Fibroblast of lung (primary cell): ENCODE results near the gene TOPORS. TPM values are rescaled to one million over a fixed set of nuclear protein-coding genes. Genes with fewer than 3 reads are reported as not detected.

ENCODE experiments used
- DNase-seq, 2 donors: peaks; one replicate each; pipeline versions ENCODE4 v3.0.0 to v3.0.0-alpha.2; 2010; ENCODE audit warnings: low read depth in 2 of 2
- H2AFZ ChIP-seq: 2 replicates; pipeline ENCODE4 v1.5.1; 2012; ENCODE audit warnings: low read length, control low read depth, inconsistent platforms
- H3K27ac ChIP-seq: 2 replicates; pipeline ENCODE4 v1.5.1; 2011; ENCODE audit warnings: low read length, control low read depth; ENCODE audit not compliant: insufficient read depth
- H3K27me3 ChIP-seq: 2 replicates; pipeline ENCODE4 v1.5.1; 2011; ENCODE audit warnings: mild to moderate bottlenecking, low read length; ENCODE audit not compliant: control insufficient read depth, insufficient read depth
- H3K36me3 ChIP-seq: 2 replicates; pipeline ENCODE4 v1.5.1; 2011; ENCODE audit warnings: low read length; ENCODE audit not compliant: control insufficient read depth, insufficient read depth
- H3K4me1 ChIP-seq: 2 replicates; pipeline ENCODE4 v1.5.1; 2011; ENCODE audit warnings: low read length; ENCODE audit not compliant: control insufficient read depth, insufficient read depth; ENCODE audit errors: extremely low read depth
- H3K4me2 ChIP-seq: 2 replicates; pipeline ENCODE4 v1.5.1; 2011; ENCODE audit warnings: low read length, control low read depth; ENCODE audit not compliant: insufficient read depth; ENCODE audit errors: extremely low read depth
- H3K4me3 ChIP-seq, 4 experiments: fragments of 200-600 bp in 1 of 4; sonication (generic) in 1 of 4; replicated peaks in 1 of 4; 2 replicates each; pipeline ENCODE4 v1.5.1; 2011 to 2016; ENCODE audit warnings: low read length in 4 of 4, low read depth in 3 of 4, mild to moderate bottlenecking in 3 of 4, control low read depth in 2 of 4, inconsistent platforms in 1 of 4, mixed read lengths in 1 of 4; ENCODE audit not compliant: insufficient read depth in 1 of 4; ENCODE audit errors: control extremely low read depth in 1 of 4
- H3K79me2 ChIP-seq: 2 replicates; pipeline ENCODE4 v1.5.1; 2012; ENCODE audit warnings: mild to moderate bottlenecking, low read length, inconsistent platforms; ENCODE audit not compliant: control insufficient read depth, insufficient read depth
- H3K9ac ChIP-seq: 2 replicates; pipeline ENCODE4 v1.5.1; 2011; ENCODE audit warnings: mild to moderate bottlenecking, low read length, control low read depth; ENCODE audit not compliant: insufficient read depth
- H3K9me3 ChIP-seq: 2 replicates; pipeline ENCODE4 v1.5.1; 2012; ENCODE audit warnings: low read depth, low read length; ENCODE audit not compliant: control insufficient read depth, insufficient read depth
- H4K20me1 ChIP-seq: 2 replicates; pipeline ENCODE4 v1.5.1; 2011; ENCODE audit warnings: low read length; ENCODE audit not compliant: control insufficient read depth, insufficient read depth; ENCODE audit errors: extremely low read depth
- EZH2 ChIP-seq: IDR thresholded peaks from 2 replicates; pipeline ENCODE4 v1.5.1; 2012; ENCODE audit warnings: low read length, control low read depth, mild to moderate bottlenecking; ENCODE audit errors: missing control alignments
- polyA plus RNA-seq, 2 donors: library from polyadenylated mRNA; depleted of rRNA in 1 of 2; stranded (reverse) in 1 of 2; unstranded in 1 of 2; fragments of >200 nt; gene quantifications; 2 replicates each; pipeline ENCODE4 v1.2.1, GENCODE V29; 2011 to 2012; ENCODE audit warnings: missing spikeins in 1 of 2
- total RNA-seq: library from RNA; depleted of rRNA; stranded (reverse); fragments of >200 nt; gene quantifications from 2 replicates; pipeline ENCODE4 v1.2.1, GENCODE V29; 2014
- TF ChIP-seq, protein P1 (sequence below), 2 donors: IDR thresholded peaks in 1 of 2; conservative IDR thresholded peaks in 1 of 2; 1 replicate in 1 of 2; 2 replicates in 1 of 2; pipeline ENCODE4 v1.5.1; 2011 to 2012; ENCODE audit warnings: low read length in 2 of 2, control low read depth in 1 of 2, inconsistent platforms in 1 of 2, low read depth in 1 of 2, mild to moderate bottlenecking in 1 of 2

The TOPORS gene
- total and polyA plus RNA-seq, 2 donors (not counting 1 experiment from before 2014, with no cell fraction given) = 20.2 to 32.0 TPM

DNA sequence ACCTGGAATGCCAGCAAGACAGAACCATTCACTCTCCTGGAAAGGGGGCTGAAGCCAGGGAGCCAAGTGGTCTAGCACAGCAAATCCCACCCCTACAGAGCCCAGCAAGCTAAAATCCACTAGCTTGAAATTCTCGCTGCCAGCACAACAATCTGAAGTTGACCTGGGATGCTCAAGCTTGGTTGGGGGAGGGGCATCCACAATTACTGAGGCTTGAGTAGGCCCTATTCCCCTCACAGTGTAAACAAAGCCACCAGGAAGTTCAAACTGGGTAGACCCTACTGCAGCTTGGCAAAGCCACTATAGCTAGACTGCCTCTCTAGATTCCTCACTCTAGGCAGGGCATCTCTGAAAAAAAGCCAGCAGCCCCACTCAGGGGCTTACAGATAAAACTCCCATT, 43.7 kb downstream of the TOPORS start:
- Histone ChIP-seq H3K4me1 (no peaks in the 10 kb centered on the region), H3K36me3 (no peaks in the 10 kb centered on the region), H3K27ac (no peak overlapping the region), H3K4me3 (no peak overlapping the region), H3K9me3 (no peaks in the 10 kb centered on the region), H3K27me3 (no peaks in the 10 kb centered on the region), H3K79me2 (no peaks in the 10 kb centered on the region), H4K20me1 (no peaks in the 10 kb centered on the region), H3K9ac (no peak overlapping the region), H2AFZ (no peak overlapping the region), H3K4me2 (no peak overlapping the region)
- DNase-seq = no peak
- no peak for TF ChIP-seq EZH2
- TF ChIP-seq, protein P1, sequence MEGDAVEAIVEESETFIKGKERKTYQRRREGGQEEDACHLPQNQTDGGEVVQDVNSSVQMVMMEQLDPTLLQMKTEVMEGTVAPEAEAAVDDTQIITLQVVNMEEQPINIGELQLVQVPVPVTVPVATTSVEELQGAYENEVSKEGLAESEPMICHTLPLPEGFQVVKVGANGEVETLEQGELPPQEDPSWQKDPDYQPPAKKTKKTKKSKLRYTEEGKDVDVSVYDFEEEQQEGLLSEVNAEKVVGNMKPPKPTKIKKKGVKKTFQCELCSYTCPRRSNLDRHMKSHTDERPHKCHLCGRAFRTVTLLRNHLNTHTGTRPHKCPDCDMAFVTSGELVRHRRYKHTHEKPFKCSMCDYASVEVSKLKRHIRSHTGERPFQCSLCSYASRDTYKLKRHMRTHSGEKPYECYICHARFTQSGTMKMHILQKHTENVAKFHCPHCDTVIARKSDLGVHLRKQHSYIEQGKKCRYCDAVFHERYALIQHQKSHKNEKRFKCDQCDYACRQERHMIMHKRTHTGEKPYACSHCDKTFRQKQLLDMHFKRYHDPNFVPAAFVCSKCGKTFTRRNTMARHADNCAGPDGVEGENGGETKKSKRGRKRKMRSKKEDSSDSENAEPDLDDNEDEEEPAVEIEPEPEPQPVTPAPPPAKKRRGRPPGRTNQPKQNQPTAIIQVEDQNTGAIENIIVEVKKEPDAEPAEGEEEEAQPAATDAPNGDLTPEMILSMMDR (conservative IDR thresholded peaks at IDR 0.05 in 1 of 2, IDR thresholded peaks at IDR 0.05 in 1 of 2; ENCODE audit: low read depth in 1 of 2, low read length in 2 of 2) = no peak

DNA sequence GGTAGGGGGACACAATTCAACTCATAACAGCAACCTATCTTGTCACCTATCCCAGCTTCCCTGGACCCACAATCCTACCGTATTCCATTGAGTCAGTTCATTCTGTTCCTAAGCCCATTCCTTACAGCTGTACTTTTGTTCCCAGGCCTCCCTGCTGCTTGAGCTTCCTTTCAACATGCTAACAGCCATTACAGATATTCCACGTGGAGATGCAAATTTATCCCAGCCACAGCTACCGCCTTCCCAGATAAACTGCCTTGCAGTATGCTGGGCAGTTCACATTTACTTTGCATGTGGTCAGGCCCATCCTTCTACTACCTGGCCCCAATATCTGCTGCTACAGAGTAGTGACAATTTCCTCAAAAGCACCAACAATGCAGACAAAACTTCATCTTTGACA, 49.4 kb downstream of the TOPORS start:
- H3K9me3 ChIP-seq = no peaks in the 10 kb centered on the region
- H3K27ac ChIP-seq = no peak overlapping the region
- no peak for TF ChIP-seq EZH2
- TF ChIP-seq, protein P1 (conservative IDR thresholded peaks at IDR 0.05 in 1 of 2, IDR thresholded peaks at IDR 0.05 in 1 of 2; ENCODE audit: low read depth in 1 of 2, low read length in 2 of 2) = no peak
- H4K20me1 ChIP-seq = peaks cover 2% of the 10 kb centered on the region
- no peak overlapping the region for H3K9ac ChIP-seq
- H3K79me2 ChIP-seq = no peaks in the 10 kb centered on the region
- H2AFZ ChIP-seq = no peak overlapping the region
- H3K27me3 ChIP-seq = no peaks in the 10 kb centered on the region
- H3K4me3 ChIP-seq = no peak overlapping the region
- no peak overlapping the region for H3K4me2 ChIP-seq
- peaks cover 4% of the 10 kb centered on the region for H3K4me1 ChIP-seq
- H3K36me3 ChIP-seq = peaks cover 2% of the 10 kb centered on the region
- no peak for DNase-seq

DNA sequence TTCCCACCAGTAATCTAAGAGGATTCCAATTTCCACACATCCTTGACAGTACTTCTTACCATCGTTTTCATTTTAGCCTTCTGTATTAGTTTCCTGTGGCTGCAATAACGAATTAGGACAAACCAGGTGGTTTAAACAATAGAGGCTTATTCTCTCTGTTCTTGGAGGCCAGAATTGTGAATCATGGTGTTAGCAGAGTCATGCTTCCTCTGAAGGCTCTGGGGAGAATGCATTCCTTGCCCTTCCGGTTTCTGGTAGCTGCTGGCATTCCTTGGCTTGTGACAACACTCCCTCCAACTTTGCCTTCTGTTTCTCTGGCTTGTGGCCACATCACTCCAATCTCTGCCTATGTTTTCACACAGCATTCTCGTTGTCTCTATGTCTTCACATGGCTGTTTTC, 49.9 kb downstream of the TOPORS start:
- Histone ChIP-seq H4K20me1 (peaks cover 2% of the 10 kb centered on the region), H3K4me3 (no peak overlapping the region), H3K36me3 (peaks cover 2% of the 10 kb centered on the region), H3K79me2 (no peaks in the 10 kb centered on the region), H3K4me1 (peaks cover 4% of the 10 kb centered on the region), H3K9me3 (no peaks in the 10 kb centered on the region), H3K27me3 (no peaks in the 10 kb centered on the region), H3K27ac (no peak overlapping the region), H2AFZ (no peak overlapping the region), H3K4me2 (no peak overlapping the region), H3K9ac (no peak overlapping the region)
- TF ChIP-seq, protein P1 (conservative IDR thresholded peaks at IDR 0.05 in 1 of 2, IDR thresholded peaks at IDR 0.05 in 1 of 2; ENCODE audit: low read depth in 1 of 2, low read length in 2 of 2) = no peak
- no peak for TF ChIP-seq EZH2
- DNase-seq = peak; percentile 51 to 89
